Epithelial cell of proximal tubule (primary cell): ENCODE measurements around the gene RANBP10. TPM values are rescaled to one million over a fixed set of nuclear protein-coding genes. Genes with fewer than 3 reads are reported as not detected.
A peak's percentile ranks its signal among the peaks of the same experiment; 100 is the strongest.
"Not testable (repeated sequence)": the region's sequence is repeated elsewhere in the genome, so short reads cannot be mapped to it uniquely, and the experiment has no call there.

Experiments used
- DNase-seq: peaks from one replicate; pipeline ENCODE4 v3.0.0-alpha.2; 2011; ENCODE audit warnings: low read depth
- H3K4me3 ChIP-seq: 2 replicates; pipeline ENCODE4 v1.5.1; 2011; ENCODE audit warnings: low read depth, mild to moderate bottlenecking, low read length
- total RNA-seq: library from RNA; depleted of rRNA; stranded (reverse); fragments of >200 nt; gene quantifications from 2 replicates; pipeline ENCODE4 v1.2.3, GENCODE V29; 2015
- TF ChIP-seq, protein P1 (sequence below): conservative IDR thresholded peaks from 2 replicates; pipeline ENCODE4 v1.5.1; 2012; ENCODE audit warnings: low read depth, mild to moderate bottlenecking, low read length

RANBP10 gene
- total RNA-seq, 1 donor from 2014 or later = 4.0 TPM

- TF ChIP-seq, protein P1, sequence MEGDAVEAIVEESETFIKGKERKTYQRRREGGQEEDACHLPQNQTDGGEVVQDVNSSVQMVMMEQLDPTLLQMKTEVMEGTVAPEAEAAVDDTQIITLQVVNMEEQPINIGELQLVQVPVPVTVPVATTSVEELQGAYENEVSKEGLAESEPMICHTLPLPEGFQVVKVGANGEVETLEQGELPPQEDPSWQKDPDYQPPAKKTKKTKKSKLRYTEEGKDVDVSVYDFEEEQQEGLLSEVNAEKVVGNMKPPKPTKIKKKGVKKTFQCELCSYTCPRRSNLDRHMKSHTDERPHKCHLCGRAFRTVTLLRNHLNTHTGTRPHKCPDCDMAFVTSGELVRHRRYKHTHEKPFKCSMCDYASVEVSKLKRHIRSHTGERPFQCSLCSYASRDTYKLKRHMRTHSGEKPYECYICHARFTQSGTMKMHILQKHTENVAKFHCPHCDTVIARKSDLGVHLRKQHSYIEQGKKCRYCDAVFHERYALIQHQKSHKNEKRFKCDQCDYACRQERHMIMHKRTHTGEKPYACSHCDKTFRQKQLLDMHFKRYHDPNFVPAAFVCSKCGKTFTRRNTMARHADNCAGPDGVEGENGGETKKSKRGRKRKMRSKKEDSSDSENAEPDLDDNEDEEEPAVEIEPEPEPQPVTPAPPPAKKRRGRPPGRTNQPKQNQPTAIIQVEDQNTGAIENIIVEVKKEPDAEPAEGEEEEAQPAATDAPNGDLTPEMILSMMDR = no peak
- no peak for DNase-seq
- no peak overlapping the region for H3K4me3 ChIP-seq
These were observed 104.9 kb downstream of the RANBP10 start for GRCh38 chr16:67701420-67701819.

DNA sequence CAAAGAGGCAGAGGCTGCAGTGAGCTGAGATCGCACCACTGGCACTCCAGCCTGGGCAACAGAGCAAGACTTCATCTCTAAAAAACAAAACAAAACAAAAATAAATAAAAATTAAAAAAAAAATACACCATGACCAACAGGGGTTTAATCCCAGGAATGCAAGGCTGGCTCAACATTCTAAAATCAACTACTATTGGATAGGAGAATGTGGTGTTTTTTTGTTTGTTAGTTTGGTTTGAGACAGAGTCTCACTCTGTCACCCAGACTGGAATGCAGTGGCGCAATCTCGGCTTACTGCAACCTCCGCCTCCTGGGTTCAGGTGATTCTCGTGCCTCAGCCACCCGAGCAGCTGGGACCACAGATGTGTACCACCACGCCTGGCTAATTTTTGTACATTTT lies 107.1 kb downstream of the RANBP10 start:
- H3K4me3 ChIP-seq = no peak overlapping the region
- TF ChIP-seq, protein P1 = no peak
- no peak for DNase-seq

DNA sequence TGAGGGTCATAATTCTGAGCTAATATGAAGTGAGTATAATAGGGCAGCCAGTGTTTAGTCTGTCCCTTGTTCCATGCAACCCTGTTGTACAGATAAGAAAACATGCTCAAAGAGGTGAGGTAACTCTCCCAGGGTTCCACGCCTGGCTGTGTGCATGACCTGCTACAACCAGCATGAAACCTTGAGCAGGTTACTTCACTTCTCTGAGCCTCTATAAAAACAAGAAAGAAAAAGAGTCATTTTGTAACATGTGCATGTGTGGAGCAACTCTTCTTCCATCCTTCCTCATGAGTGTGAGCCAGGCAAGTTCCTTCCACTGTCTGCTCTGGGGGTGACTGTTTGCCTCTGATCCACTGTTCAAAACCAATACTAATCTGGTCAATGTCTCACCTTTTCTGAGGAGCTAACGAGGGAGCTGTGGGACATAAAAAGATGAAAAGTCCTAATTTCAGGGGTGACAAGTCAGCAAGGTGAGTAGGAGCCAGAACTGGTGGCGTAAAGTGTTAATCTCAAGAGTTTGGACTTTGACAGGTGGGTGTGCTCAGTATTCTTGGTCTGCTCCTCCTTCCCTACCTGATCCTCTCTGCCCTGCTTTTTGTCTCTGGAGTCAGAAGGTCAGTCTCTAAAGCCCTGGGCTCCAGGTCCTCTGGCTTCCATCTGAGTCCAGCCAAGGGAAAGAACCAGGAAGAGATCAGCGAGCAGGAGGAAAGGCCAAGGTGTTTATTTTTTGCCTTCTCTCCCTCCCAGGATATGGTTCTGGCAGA lies 108.8 kb downstream of the RANBP10 start:
- DNase-seq = no peak
- no peak overlapping the region for H3K4me3 ChIP-seq
- TF ChIP-seq, protein P1 = no peak

GRCh38 chr16:67694611-67695010 lies 111.7 kb downstream of the RANBP10 start:
- H3K4me3 ChIP-seq = no peak overlapping the region
- TF ChIP-seq, protein P1 = no peak
- DNase-seq = no peak

DNA sequence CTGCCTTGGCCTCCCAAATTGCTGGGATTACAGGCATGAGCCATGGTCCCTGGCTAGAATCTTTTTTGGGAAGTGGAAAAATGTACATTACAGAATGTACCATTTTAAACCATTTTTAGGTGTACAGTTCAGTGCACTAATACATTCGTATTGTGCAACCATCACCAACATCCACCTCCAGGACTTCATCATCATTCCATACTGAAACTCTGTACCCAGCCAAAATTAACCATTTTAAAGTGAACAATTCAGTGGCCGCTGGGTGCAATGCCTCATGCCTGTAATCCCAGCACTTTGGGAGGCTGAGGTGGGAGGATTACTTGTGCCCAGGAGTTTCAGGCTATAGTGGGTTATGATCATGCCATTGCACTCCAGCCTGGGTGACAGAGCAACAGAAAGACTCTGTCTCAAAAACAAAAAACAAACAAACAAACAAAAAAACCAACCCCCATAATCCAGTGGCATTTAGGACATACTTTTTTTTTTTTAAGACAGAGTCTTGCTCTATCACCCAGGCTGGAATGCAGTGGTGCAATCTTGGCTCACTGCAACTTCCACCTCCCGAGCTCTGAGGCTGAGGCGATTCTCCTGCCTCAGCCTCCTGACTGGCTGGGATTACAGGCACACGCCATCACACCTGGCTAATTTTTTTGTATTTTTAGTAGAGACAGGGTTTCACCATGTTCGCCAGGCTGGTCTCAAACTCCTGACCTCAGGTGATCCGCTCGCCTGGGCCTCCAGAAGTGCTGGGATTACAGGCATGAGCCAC lies 112.7 kb downstream of the RANBP10 start:
- H3K4me3 ChIP-seq, DNase-seq: not testable (repeated sequence)

DNA sequence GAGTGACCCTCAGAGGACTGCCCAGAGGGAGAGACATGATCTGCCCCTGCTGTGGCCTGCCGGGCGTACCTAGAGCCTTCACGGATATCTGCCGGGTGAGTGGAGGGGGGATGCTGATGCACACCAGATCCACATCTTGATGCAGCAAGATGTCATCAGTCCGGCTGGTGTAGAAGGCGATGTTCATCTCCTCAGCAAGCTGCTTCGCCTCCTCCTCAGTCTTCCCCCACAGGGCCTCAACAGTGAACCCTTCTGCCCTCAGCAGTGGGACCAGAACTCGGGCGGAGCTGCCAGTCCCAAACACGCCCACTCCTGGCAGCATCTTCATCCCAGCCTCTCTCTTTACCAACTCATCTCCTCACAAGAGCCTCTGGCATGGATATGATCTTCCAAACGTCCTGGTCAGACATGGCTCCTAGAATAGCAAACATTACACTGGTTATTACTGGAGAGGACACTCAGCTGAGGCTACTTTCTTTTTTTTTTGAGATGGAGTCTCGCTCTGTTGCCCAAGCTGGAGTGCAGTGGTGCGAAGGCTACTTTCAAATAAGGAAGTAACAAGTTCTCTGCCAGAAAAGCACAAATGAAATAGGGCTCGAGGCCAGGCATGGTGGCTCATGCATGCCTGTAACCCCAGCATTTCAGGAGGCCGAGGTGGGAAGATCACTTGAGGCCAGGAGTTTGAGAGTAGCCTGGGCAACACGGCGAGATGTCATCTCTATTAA lies 120.8 kb downstream of the RANBP10 start:
- DNase-seq = peak; percentile 30
- TF ChIP-seq, protein P1 = no peak
- no peak overlapping the region for H3K4me3 ChIP-seq

DNA sequence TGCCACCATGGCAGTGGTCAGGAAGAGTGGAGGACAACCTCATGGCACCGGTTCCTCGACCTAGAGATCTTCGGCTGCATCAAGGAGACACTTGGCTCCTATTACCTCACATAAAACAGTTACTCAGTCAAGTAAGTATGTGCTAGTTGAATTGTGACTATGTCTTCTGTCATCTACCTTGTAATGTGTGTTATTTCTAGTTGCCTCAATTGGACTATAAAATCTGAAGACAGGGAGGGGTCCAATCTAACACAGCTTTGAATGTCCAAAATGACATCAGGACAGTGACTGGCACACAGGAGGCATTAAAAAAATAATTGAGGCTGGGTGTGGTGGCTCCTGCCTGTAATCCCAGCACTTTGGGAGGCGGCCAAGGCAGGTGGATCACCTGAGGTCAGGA lies 122.6 kb downstream of the RANBP10 start:
- H3K4me3 ChIP-seq = no peak overlapping the region
- TF ChIP-seq, protein P1 = no peak
- DNase-seq = no peak
